HepG2 (cell line): ENCODE measurements around the gene PCSK6. TPM values are rescaled to one million over a fixed set of nuclear protein-coding genes. Genes with fewer than 3 reads are reported as not detected.

ENCODE experiments used
- ARNT ChIP-seq: fragments of 450-650 bp; IDR thresholded peaks from 2 replicates; pipeline ENCODE4 v1.6.1; 2017
- CBX5 ChIP-seq: sonication (generic); formaldehyde crosslinking; IDR thresholded peaks from 2 replicates; pipeline ENCODE4 v1.4.0; 2020; ENCODE audit warnings: missing genetic modification reagents, borderline replicate concordance
- FOXC1 ChIP-seq: sonication (generic); formaldehyde crosslinking; IDR thresholded peaks from 2 replicates; pipeline ENCODE4 v1.8.0; 2022; ENCODE audit warnings: mild to moderate bottlenecking, missing genetic modification reagents, borderline replicate concordance
- FOXM1 ChIP-seq: sonication (generic); formaldehyde crosslinking; IDR thresholded peaks from 2 replicates; pipeline ENCODE4 v1.5.0; 2020; ENCODE audit warnings: missing genetic modification reagents
- KIAA2018 ChIP-seq: sonication (generic); formaldehyde crosslinking; IDR thresholded peaks from 2 replicates; pipeline ENCODE4 v1.5.0; 2020; ENCODE audit warnings: mild to moderate bottlenecking, missing genetic modification reagents, borderline replicate concordance
- KLF13 ChIP-seq: sonication (generic); formaldehyde crosslinking; IDR thresholded peaks from 2 replicates; pipeline ENCODE4 v1.4.0; 2020; ENCODE audit warnings: mild to moderate bottlenecking, missing genetic modification reagents
- NR2F2 ChIP-seq: IDR thresholded peaks from 2 replicates; pipeline ENCODE4 v1.6.1; 2012; ENCODE audit warnings: low read depth, inconsistent platforms, borderline replicate concordance
- PTBP1 ChIP-seq: fragments of 200-400 bp; formaldehyde crosslinking; IDR thresholded peaks from 2 replicates; pipeline ENCODE4 v1.6.1; 2018; ENCODE audit warnings: low read length, low read depth; ENCODE audit not compliant: poor library complexity, severe bottlenecking
- SAP130 ChIP-seq: IDR thresholded peaks from 2 replicates; pipeline ENCODE4 v1.6.1; 2016; ENCODE audit warnings: low read depth
- ZBTB40 ChIP-seq, 2 experiments: fragments of 450-650 bp in 1 of 2; sonication (generic) in 1 of 2; formaldehyde crosslinking in 1 of 2; IDR thresholded peaks; 2 replicates each; pipeline versions ENCODE4 v1.6.1 to v1.8.0; 2016 to 2022; ENCODE audit warnings: antibody characterized with exemption in 1 of 2, mild to moderate bottlenecking in 1 of 2, missing genetic modification reagents in 1 of 2
- ZFY ChIP-seq: sonication (generic); formaldehyde crosslinking; IDR thresholded peaks from 2 replicates; pipeline ENCODE4 v1.4.0; 2020; ENCODE audit warnings: missing genetic modification reagents
- ZMYM4 ChIP-seq: sonication (generic); formaldehyde crosslinking; IDR thresholded peaks from 2 replicates; pipeline ENCODE4 v1.8.1; 2023; ENCODE audit warnings: mild to moderate bottlenecking, missing genetic modification reagents
- polyA plus RNA-seq, 8 experiments: library from polyadenylated mRNA; depleted of rRNA in 3 of 8; stranded (reverse) in 7 of 8; unstranded in 1 of 8; fragments of >200 nt; fragmentation: Illumina TruSeq in 4 of 8; extraction: Trizol in 4 of 8; gene quantifications; 2 replicates each; pipeline versions ENCODE4 v1.2.1 to v1.2.3, GENCODE V29; 2011 to 2016; ENCODE audit warnings: low read depth in 4 of 8, missing spikeins in 1 of 8, mixed read lengths in 1 of 8; ENCODE audit not compliant: insufficient read depth in 1 of 8
- total RNA-seq, 5 experiments: library from RNA; depleted of rRNA; stranded (reverse); fragments of >200 nt; fragmentation: Illumina TruSeq; extraction: Trizol; gene quantifications; 2 replicates each; pipeline ENCODE4 v1.2.3, GENCODE V29; 2016; ENCODE audit warnings: low read depth in 1 of 5

Gene PCSK6
- total and polyA plus RNA-seq, 2 of the 13 experiments (the other 11 are each of a cell fraction or from before 2014, with no cell fraction given) = 56.5 to 155 TPM

GRCh38 chr15:101277038-101277822 is 212.3 kb downstream of the PCSK6 start, which contains the start of gene SELENOS (continued):
- TF ChIP-seq ZBTB40 (IDR thresholded peaks at IDR 0.05) = no peak
- TF ChIP-seq ZBTB40 (CRISPR knock-in tag; IDR thresholded peaks at IDR 0.05) = no peak
- TF ChIP-seq CBX5 (CRISPR knock-in tag) = no peak; the same call in 1 of the 2 replicates
- peak; percentile 43; the same call in 1 of the 2 replicates for TF ChIP-seq ZMYM4
- peak; percentile 96 for TF ChIP-seq ZFY
- peak; percentile 96 for TF ChIP-seq SAP130 (CRISPR knock-in tag)
- TF ChIP-seq ARNT = no peak
- no peak; the same call in 1 of the 2 replicates for TF ChIP-seq KLF13 (CRISPR knock-in tag)
- no peak for TF ChIP-seq NR2F2
- no peak for TF ChIP-seq KIAA2018
- TF ChIP-seq PTBP1 = no peak
- 0 out of 2 replicates have a peak, but pooled peaks have one; percentile 49 for TF ChIP-seq FOXM1 (CRISPR knock-in tag)
- TF ChIP-seq FOXC1 (CRISPR knock-in tag) = no peak
